HG02763 (cell line): Measurements from ENCODE around the gene PRKN.

Experiments used
- ATAC-seq: cut with Tn5 transposase; IDR thresholded peaks from one replicate; pipeline ENCODE4 v1.9.1; 2021; ENCODE audit warnings: mild to moderate bottlenecking, moderate library complexity; ENCODE audit not compliant: unreplicated experiment

Gene PRKN

GRCh38 chr6:162200945-162201690, 526.4 kb downstream of the PRKN start:
- ATAC-seq, result no peak

GRCh38 chr6:162200041-162200440, 527.5 kb downstream of the PRKN start:
- no peak for ATAC-seq

GRCh38 chr6:162198925-162199324, 528.6 kb downstream of the PRKN start:
- ATAC-seq, result no peak

- no peak for ATAC-seq
Measured at GRCh38 chr6:162198076-162198475, 529.5 kb downstream of the PRKN start.

GRCh38 chr6:162195441-162195840, 532.1 kb downstream of the PRKN start:
- ATAC-seq, result no peak

GRCh38 chr6:162190981-162191380, 536.6 kb downstream of the PRKN start:
- ATAC-seq, result no peak

GRCh38 chr6:162187168-162187935, 540.2 kb downstream of the PRKN start:
- no peak for ATAC-seq

GRCh38 chr6:162184465-162184864, 543.1 kb downstream of the PRKN start:
- no peak for ATAC-seq

- ATAC-seq, result no peak
Measured at GRCh38 chr6:162181741-162182401, 545.7 kb downstream of the PRKN start.

GRCh38 chr6:162181111-162181510, 546.5 kb downstream of the PRKN start:
- ATAC-seq, result no peak

GRCh38 chr6:162179196-162179951, 548.2 kb downstream of the PRKN start:
- no peak for ATAC-seq

GRCh38 chr6:162178666-162179065, 548.9 kb downstream of the PRKN start:
- no peak for ATAC-seq

- ATAC-seq, result no peak
Measured at GRCh38 chr6:162178266-162178665, 549.3 kb downstream of the PRKN start.

- no peak for ATAC-seq
Measured at GRCh38 chr6:162177746-162178145, 549.8 kb downstream of the PRKN start.

GRCh38 chr6:162173466-162173865, 554.1 kb downstream of the PRKN start:
- no peak for ATAC-seq

- no peak for ATAC-seq
Measured at GRCh38 chr6:162165479-162165878, 562.1 kb downstream of the PRKN start.

GRCh38 chr6:162157167-162157870, 570.2 kb downstream of the PRKN start:
- peak; percentile 78 for ATAC-seq

- no peak for ATAC-seq
Measured at GRCh38 chr6:162156146-162156545, 571.4 kb downstream of the PRKN start.

- no peak for ATAC-seq
Measured at GRCh38 chr6:162154930-162155329, 572.6 kb downstream of the PRKN start.

- ATAC-seq, result no peak
Measured at GRCh38 chr6:162154001-162154400, 573.6 kb downstream of the PRKN start.
